SH-SY5Y (cell line): ENCODE measurements around the gene RBM15.

Experiments used
- GATA2 ChIP-seq: IDR thresholded peaks from 2 replicates; pipeline ENCODE4 v1.6.1; 2011; ENCODE audit warnings: mild to moderate bottlenecking, low read depth, low read length
- GATA3 ChIP-seq: IDR thresholded peaks from 2 replicates; pipeline ENCODE4 v1.6.1; 2011; ENCODE audit warnings: low read depth, mild to moderate bottlenecking, low read length, moderate library complexity

GRCh38 chr1:110298991-110299390, 40.2 kb upstream of the RBM15 start:
- TF ChIP-seq GATA2 (no peak), GATA3 (no peak)
